COR-L47 (cell line): ENCODE results near the gene AZIN2.
A peak's percentile ranks its signal among the peaks of the same experiment; 100 is the strongest.
"Not testable (repeated sequence)": the region's sequence is repeated elsewhere in the genome, so short reads cannot be mapped to it uniquely, and the experiment has no call there.

ENCODE experiments used
- DNase-seq: peaks from one replicate; lab custom pipeline; 2025; lab: John Stamatoyannopoulos, UW

AZIN2 gene

GRCh38 chr1:33094971-33095604 lies 14.1 kb downstream of the AZIN2 start:
- DNase-seq, result peak; percentile 50

GRCh38 chr1:33096363-33097005 lies 15.5 kb downstream of the AZIN2 start:
- DNase-seq, result no peak

GRCh38 chr1:33097137-33097611 lies 16.2 kb downstream of the AZIN2 start:
- no peak for DNase-seq

DNA sequence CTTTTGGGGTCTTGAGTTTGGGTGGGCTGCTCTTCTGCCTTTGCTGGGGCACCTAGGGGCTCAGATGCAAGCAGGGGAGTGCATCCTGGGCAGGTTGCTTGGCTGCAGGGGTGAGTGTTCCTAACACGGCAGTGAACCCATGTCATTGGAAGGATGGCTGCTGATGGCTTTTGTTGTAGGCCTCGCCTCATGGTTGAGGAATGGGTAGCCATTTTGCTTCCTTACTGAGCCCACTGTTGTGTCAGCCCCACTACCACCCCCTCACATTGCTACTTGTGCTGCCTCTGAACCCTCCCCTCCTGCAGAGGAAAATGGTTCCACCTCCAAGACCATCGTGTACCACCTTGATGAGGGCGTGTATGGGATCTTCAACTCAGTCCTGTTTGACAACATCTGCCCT lies 16.8 kb downstream of the AZIN2 start:
- DNase-seq, result no peak

DNA sequence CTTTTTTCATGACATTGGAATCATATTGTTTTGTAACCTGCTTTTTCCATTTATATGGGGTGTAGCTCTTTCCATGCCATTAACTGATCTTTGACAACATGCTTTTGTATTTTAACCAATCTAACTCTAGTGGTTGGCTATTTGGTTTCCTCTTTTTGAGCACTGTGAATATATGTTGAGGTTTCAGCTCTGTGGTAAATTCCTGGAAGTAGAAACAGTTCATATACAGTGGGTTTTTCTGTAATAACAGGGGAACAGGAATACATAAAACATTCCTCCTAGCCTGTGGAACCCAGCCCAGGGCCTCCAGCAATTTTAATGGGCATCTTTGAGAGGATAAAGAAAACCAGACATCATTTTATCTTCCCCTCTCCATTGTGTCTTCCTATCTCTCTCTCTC lies 17.4 kb downstream of the AZIN2 start:
- DNase-seq, result no peak

DNA sequence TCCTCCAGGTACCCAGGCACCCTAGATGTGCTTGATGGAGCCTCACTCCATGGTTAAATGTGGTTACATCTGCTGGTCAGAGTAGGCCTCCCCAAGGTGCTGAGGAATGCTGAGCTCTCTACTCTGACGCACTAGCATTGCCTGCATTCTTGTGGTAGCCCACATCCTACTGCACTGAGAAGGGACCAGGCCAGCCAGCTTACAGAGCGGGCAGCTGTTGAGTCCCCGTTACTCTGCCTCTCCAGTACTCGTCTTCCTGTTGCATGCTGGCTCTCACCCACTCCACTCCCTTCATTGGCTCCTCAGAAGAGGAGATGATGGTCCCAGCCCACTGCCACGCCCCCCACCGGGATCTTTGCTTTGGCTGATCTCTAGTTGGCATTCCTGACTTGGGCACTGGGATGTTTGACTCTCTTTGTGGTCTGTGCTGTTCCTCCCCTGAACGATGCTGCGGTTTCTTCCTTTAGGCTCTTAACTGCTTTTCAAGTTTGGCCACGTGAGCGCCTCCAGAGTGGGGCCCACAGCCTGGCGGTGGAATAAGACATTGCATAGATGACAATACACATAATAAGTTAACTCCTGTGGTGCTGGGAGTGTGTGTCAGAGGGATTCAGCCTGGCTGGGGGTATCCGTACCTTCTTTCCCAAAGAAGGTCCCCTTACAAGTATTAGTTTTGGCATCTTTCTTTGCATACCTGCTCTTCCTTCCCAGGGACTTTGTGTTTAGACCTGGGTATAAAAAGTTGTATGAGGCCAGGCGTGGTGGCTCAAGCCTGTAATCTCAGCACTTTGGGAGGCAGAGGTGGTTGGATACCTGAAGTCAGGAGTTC lies 18.6 kb downstream of the AZIN2 start:
- DNase-seq, result no peak

GRCh38 chr1:33100119-33100415 lies 19.1 kb downstream of the AZIN2 start:
- not testable (repeated sequence) for DNase-seq

- DNase-seq, result no peak
Observed at GRCh38 chr1:33110477-33110876, 29.5 kb downstream of the AZIN2 start.

- DNase-seq, result peak; percentile 16
Observed at GRCh38 chr1:33111965-33112364, 31.0 kb downstream of the AZIN2 start.

GRCh38 chr1:33117440-33118085 lies 36.6 kb downstream of the AZIN2 start:
- no peak for DNase-seq

DNA sequence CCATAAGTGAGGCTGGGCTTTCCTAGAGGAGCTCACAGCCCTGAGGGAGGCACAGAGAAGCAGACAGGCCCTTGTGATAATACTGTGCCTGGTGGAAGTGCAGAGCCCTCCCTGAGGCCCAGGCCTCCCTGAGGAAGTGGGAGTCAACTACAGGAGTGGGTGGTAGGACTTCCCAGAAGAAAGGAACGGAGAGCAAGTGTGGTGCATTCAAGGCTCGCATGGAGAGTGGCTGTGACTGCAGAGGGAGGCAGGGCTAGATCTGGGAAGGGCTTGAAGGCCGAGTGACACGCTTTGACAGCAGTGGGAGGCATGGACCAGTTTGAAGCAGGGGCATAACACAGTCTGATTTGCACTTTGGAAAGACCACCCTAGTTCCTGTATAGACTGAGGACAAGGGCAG lies 37.3 kb downstream of the AZIN2 start:
- DNase-seq, result no peak

- no peak for DNase-seq
Observed at GRCh38 chr1:33119050-33119449, 38.1 kb downstream of the AZIN2 start.

- DNase-seq, result no peak
Observed at GRCh38 chr1:33119532-33120217, 38.7 kb downstream of the AZIN2 start.

DNA sequence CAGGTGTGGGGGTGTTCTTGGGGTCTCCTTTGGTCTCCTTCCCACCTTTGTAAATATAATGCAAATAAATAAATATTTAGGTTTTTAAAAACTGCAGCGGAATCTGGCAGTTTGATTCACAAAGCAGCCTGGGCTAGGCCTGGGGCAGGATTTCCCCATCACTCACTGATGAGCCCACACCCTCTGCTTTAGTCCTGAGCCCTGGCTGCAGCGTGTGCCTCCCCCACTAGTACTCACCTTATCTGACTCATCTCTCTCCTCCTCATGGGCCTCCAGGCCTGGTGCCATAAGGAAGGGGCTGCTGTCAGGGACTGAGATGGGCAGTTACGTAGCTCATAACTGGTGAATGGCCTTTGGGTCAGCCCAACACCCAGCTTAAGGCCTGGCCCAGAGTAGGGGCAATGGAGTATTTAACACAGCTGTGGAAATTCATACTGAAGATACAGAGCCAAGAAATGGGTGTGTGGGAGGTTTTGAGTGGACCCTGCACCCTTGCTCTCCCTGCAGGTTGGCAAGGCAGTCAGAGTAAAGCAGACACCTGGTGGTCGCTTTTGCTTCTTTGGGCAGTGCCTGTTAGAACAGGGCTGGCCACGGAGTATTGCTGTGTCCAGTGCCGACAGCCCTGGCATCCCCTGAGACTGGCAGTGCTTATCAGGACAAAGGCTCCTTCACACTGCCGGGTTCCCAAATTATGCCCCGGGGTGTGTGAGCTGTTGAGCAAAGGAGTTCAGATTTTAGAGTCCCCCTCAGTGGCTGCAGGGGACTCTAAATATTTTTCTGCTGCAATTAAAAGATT lies 39.7 kb downstream of the AZIN2 start:
- DNase-seq, result no peak

GRCh38 chr1:33121728-33122127 lies 40.8 kb downstream of the AZIN2 start:
- DNase-seq, result no peak

DNA sequence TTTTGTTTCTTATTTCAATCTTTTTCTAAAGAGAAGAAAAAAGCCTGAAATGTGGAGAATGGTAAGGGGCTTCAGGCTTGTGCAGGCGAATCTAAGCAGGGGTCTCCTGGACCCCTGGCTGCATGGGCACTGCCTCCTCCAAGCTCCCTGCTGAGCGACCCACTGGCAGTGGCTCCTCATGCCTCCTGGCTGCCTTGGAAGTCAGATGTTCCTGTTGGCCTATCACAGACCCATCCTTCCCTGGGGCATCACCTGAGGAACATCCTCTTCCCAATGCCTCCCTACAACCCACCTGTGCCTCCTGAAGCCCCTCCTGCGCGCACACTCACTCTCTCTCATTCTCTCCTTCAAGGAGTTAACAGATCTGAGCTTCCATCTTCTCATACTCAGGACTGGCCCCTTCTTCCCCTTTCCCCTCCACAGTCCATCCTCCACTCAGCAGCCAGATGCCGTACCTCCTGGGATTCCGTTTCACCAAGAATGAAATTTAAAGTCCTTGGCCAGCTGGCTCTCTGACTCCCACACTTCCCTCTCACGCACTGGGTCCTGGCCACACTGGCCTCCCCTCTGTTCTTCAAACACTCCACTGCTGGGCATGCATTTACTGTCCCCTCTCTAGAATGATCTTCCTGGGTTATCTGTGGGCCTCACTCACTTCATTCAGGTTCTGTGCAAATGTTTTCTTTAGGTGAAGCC lies 41.7 kb downstream of the AZIN2 start:
- no peak for DNase-seq

- no peak for DNase-seq
Observed at GRCh38 chr1:33123266-33123665, 42.3 kb downstream of the AZIN2 start.

DNA sequence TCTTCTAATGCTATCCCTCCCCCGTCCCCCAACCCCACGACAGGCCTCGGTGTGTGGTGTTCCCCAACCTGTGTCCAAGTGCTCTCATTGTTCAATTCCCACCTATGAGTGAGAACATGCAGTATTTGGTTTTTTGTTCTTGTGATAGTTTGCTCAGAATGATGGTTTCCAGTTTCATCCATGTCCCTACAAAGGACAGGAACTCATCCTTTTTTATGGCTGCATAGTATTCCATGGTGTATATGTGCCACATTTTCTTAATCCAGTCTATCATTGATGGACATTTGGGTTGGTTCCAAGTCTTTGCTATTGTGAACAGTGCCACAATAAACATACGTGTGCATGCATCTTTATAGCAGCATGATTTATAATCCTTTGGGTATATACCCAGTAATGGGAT lies 43.7 kb downstream of the AZIN2 start:
- DNase-seq, result not testable (repeated sequence)

DNA sequence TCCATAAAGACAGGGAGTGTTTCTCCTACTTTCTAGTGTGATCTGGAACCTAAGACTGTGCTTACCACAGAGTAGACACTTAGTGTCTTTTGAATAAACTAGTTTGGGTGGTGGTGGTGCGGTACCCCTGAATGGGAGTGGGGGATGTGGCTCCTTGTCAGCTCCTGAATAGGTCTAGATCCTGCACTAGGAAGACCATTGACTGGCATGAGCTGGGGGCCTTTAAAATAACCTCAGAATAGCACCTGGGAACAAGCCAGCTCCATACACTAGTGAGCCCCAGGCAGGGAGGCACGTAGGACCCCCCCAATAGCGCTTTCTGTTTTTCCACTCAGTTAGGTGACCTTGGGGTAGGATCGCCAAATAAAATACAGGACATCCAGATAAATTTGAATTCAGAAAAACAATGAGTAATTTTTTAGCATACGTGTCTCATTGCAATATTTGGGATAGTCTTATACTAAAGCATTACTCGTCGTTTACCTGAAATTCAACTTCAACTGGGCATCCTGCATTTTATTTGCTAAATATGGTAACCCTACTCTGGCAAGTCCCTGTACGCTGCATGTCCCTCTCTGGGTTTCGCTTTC lies 45.6 kb downstream of the AZIN2 start:
- DNase-seq, result no peak
